ENCODE data around the gene IL4.

IL4 gene

GRCh38 chr5:132714456-132715307 lies 40.9 kb downstream of the IL4 start:
- POLR2A ChIA-PET, result no interaction called here
- no peak overlapping the region for H3K27ac ChIP-seq (ENCODE audit: extremely low read depth, low read depth, low read length)
- H3K36me3 ChIP-seq (ENCODE audit: control insufficient read depth in 2 of 2, insufficient read depth in 1 of 2, low read length in 2 of 2), result peaks cover 0 to 37% of the 10 kb centered on the region in 2 experiments; a peak in 2 of 3 replicates
- CTCF ChIA-PET, result interaction anchor here (0.8 to 3.5 kb wide), 8 partner anchors 10 to 188 kb away, joined by 3 to 17 read pairs (median 4); no protein-coding TSS in a partner anchor
- H3K4me3 ChIP-seq (ENCODE audit: low read depth, low read length), result no peak overlapping the region
- TF ChIP-seq ZNF658 (tag by site-specific recombination; IDR thresholded peaks at IDR 0.05), result no peak
- no peak for TF ChIP-seq KLF17 (tag by site-specific recombination; IDR thresholded peaks at IDR 0.05)
- TF ChIP-seq ZNF561 (tag by site-specific recombination; IDR thresholded peaks at IDR 0.05; ENCODE audit: borderline replicate concordance), result no peak
- no peak for TF ChIP-seq ZNF354C (tag by site-specific recombination; IDR thresholded peaks at IDR 0.05; ENCODE audit: borderline replicate concordance, low read depth)
- TF ChIP-seq SP3 (tag by site-specific recombination; IDR thresholded peaks at IDR 0.05), result no peak
- no peak for TF ChIP-seq ZSCAN5A (tag by site-specific recombination; IDR thresholded peaks at IDR 0.05)
- TF ChIP-seq ZNF777 (tag by site-specific recombination; IDR thresholded peaks at IDR 0.05; ENCODE audit: borderline replicate concordance), result no peak
- TF ChIP-seq EGR2 (tag by site-specific recombination; IDR thresholded peaks at IDR 0.05; ENCODE audit: low read depth), result no peak
- TF ChIP-seq ZNF335 (tag by site-specific recombination; conservative IDR thresholded peaks at IDR 0.05), result no peak
- no peaks in the 10 kb centered on the region for H3K4me1 ChIP-seq (ENCODE audit: control insufficient read depth, insufficient read depth, low read length)
- no peaks in the 10 kb centered on the region for H3K9me3 ChIP-seq (ENCODE audit: control insufficient read depth, insufficient read depth, low read depth, low read length)

- no peaks in the 10 kb centered on the region for H3K9me3 ChIP-seq (ENCODE audit: control insufficient read depth, insufficient read depth, low read depth, low read length)
- no peak overlapping the region for H3K27ac ChIP-seq (ENCODE audit: extremely low read depth, low read depth, low read length)
- no peaks in the 10 kb centered on the region for H3K4me1 ChIP-seq (ENCODE audit: control insufficient read depth, insufficient read depth, low read length)
- no peak overlapping the region for H3K4me3 ChIP-seq (ENCODE audit: low read depth, low read length)
- CTCF ChIA-PET, result interaction anchor here (0.9 kb wide), 1 partner anchor 40 kb away, joined by 3 read pairs; no protein-coding TSS in a partner anchor
- no peak for TF ChIP-seq KLF8 (tag by site-specific recombination; IDR thresholded peaks at IDR 0.05)
- H3K36me3 ChIP-seq (ENCODE audit: control insufficient read depth in 2 of 2, insufficient read depth in 1 of 2, low read length in 2 of 2), result peaks cover 6 to 51% of the 10 kb centered on the region in 2 experiments
- POLR2A ChIA-PET, result no interaction called here
Observed at GRCh38 chr5:132718544-132719312, 44.9 kb downstream of the IL4 start.

GRCh38 chr5:132725745-132726144 lies 52.0 kb downstream of the IL4 start:
- H3K27ac ChIP-seq (ENCODE audit: extremely low read depth, low read depth, low read length), result no peak overlapping the region
- POLR2A ChIA-PET, result interaction anchor here (0.6 kb wide), 1 partner anchor 94 kb away, joined by 4 read pairs; no protein-coding TSS in a partner anchor
- H3K36me3 ChIP-seq (ENCODE audit: control insufficient read depth in 2 of 2, insufficient read depth in 1 of 2, low read length in 2 of 2), result peaks cover 27 to 40% of the 10 kb centered on the region in 2 experiments
- no peaks in the 10 kb centered on the region for H3K9me3 ChIP-seq (ENCODE audit: control insufficient read depth, insufficient read depth, low read depth, low read length)
- CTCF ChIA-PET, result no interaction called here
- no peak overlapping the region for H3K4me3 ChIP-seq (ENCODE audit: low read depth, low read length)
- H3K4me1 ChIP-seq (ENCODE audit: control insufficient read depth, insufficient read depth, low read length), result no peaks in the 10 kb centered on the region
- no peak for TF ChIP-seq ZNF280D (tag by site-specific recombination; IDR thresholded peaks at IDR 0.05)
- no peak for TF ChIP-seq ZNF585B (tag by site-specific recombination; IDR thresholded peaks at IDR 0.05)
- TF ChIP-seq REPIN1 (tag by site-specific recombination; IDR thresholded peaks at IDR 0.05; ENCODE audit: low read depth), result no peak
- no peak for TF ChIP-seq SP3 (tag by site-specific recombination; IDR thresholded peaks at IDR 0.05)
- no peak for TF ChIP-seq HOXC10 (CRISPR knock-in tag; IDR thresholded peaks at IDR 0.05)
- no peak for TF ChIP-seq ZIC2 (tag by site-specific recombination; IDR thresholded peaks at IDR 0.05)
- TF ChIP-seq ZNF394 (tag by site-specific recombination; IDR thresholded peaks at IDR 0.05; ENCODE audit: borderline replicate concordance), result no peak
- no peak for TF ChIP-seq MEIS1 (CRISPR knock-in tag; IDR thresholded peaks at IDR 0.05; ENCODE audit: borderline replicate concordance)
- TF ChIP-seq RBAK (tag by site-specific recombination; IDR thresholded peaks at IDR 0.05), result no peak
- TF ChIP-seq ZNF555 (tag by site-specific recombination; conservative IDR thresholded peaks at IDR 0.05), result no peak
- TF ChIP-seq ZNF114 (tag by site-specific recombination; IDR thresholded peaks at IDR 0.05), result no peak
- TF ChIP-seq ZBTB26 (tag by site-specific recombination; optimal IDR thresholded peaks at IDR 0.05), result no peak
